GM18507 (cell line): Measurements from ENCODE around the gene GATAD2A.
"Not testable (repeated sequence)": the region's sequence is repeated elsewhere in the genome, so short reads cannot be mapped to it uniquely, and the experiment has no call there.

Source experiments
- DNase-seq: peaks from one replicate; pipeline ENCODE4 v3.0.0; 2011; ENCODE audit warnings: low read depth; ENCODE audit not compliant: insufficient read length; ENCODE audit errors: extremely low spot score
- FAIRE-seq: peaks from 2 replicates; lab custom pipeline; 2011; peaks lifted over from hg19 to GRCh38; lab: Jason Lieb, UNC

Gene GATAD2A, protein sequence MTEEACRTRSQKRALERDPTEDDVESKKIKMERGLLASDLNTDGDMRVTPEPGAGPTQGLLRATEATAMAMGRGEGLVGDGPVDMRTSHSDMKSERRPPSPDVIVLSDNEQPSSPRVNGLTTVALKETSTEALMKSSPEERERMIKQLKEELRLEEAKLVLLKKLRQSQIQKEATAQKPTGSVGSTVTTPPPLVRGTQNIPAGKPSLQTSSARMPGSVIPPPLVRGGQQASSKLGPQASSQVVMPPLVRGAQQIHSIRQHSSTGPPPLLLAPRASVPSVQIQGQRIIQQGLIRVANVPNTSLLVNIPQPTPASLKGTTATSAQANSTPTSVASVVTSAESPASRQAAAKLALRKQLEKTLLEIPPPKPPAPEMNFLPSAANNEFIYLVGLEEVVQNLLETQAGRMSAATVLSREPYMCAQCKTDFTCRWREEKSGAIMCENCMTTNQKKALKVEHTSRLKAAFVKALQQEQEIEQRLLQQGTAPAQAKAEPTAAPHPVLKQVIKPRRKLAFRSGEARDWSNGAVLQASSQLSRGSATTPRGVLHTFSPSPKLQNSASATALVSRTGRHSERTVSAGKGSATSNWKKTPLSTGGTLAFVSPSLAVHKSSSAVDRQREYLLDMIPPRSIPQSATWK

DNA sequence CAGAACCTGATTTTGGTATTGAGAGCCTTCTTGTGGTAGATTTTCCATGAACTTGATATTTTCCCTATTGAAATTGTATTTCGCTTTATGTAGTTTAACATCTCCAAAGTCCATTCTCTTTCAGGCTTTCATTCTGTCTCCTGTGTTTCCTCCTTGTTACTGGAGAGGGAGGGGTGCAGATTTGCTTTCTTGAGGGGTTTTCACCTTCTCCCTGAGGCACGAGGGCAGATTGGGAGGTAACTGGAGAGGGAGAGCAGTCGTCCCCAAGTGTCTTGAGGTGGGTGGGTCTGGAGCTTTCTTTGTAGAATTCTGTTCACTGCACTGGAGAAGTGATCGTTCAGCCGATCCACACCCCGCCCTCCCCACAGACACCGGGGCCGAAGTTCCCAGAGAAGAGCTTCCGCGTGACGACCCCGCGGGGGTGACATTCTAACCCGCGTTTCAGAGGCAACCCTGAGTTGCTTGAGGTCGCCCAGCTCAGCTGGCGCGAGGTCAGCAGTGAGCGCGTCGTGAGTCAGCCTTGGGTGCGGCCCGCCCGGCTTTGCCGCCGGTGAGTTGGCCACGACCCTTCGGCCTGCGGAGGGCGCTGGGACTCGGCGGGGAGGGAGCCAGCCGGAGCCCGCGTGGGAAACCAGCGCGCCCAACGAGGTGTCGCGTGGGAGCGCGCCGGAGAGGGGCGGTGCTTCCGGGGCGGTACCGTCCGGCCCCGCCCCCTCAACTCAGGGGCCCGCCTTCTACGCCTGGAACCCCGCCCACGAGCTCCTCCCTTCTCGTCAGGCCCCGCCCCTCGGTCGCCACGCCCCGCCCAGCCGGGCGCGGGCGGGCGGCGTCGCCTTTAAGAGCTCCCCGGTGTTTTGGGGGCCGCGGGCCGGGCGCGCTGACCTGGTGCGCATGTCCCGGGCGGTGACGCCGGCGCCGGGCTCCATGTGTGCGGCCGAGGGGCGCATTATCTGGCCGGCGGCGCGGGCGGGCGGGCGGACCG is at the start of gene GATAD2A:
Gene GATAD2A (plus strand): TSS at position 797 of the 982 bp plus-strand sequence. CDS start 59,671 bp downstream, outside the sequence.
- FAIRE-seq = peak; percentile 86

DNA sequence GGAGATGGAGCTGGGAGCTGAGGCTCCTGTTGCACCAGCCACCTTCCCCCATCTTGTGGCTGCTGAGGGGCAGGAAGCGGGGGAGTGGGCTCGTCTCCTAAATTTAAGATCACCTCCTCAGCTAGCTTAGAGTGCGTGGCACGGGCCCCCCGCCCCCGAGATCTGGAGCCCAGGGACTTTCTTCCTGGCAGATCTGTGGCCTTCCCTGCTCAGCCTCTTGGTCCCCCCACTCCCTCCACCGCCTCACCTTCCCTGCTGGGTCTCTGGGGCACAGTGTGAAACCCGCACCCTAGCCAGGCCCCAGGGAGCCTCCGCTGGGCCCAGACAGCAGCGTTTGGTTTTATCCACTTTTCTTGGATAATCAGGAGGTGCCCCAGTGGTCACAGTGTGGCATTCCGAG is 49.0 kb upstream of the GATAD2A start:
- FAIRE-seq = no peak
- no peak for DNase-seq

More for the DNA sequence above, at the start of gene GATAD2A:
- DNase-seq = peak; percentile 82

DNA sequence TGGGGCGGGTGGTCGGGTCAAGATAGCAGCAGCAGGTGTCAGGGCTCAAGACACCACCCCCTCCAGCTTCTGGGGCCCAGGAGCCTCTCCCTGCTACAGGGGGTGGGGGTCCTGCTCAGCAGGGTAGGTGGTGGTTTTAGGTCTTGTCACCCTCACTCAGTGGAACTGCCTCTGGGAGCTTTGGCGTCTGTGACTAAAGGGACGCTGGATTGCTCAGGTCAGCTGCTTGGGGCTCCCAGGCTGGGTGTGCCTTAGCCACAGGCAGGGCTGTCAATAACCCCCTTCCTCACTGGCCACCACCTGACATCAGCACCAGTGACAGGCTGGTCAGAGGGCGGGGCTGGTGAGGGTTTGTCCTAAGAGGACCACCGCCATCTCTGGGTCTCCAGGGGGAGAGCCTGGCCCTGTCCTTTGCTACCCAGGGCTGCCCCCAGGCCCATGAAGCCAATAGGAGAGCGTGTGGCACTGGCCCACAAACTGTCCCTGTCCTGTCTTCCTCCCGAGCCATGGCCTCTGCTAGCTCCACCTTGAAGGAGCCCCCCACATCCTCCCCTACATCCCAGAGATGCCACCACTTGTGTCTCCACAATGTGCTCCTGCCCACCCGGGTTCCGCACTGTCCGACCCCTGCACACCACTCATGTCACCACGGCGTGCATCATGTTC is 48.4 kb upstream of the GATAD2A start:
- DNase-seq (no peak), FAIRE-seq (no peak)

DNA sequence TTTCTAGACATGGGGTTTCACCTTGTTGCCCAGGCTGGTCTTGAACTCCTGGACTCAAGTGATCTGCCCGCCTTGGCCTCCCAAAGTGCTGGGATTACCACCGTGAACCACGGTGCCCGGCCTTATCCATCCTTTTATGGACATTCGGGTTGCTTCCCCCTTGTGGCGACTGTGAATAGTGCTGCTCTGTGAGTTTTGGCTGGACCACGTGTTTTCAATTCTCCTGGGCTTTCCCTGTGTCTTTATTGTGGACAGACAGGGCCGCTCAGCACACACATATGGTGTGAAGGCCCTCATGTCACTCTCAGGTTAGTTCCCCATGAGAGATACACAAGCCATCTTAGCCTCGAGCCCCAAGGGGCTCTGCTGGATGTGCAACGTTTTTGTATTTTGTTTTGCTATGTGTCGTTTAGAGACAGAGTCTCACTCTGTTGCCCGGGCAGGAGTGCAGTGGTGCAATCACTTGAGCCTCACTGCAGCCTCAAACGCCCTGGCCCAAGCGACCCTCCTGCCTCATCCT is 44.3 kb upstream of the GATAD2A start:
- FAIRE-seq (peak; percentile 84), DNase-seq (peak; percentile 55)

DNA sequence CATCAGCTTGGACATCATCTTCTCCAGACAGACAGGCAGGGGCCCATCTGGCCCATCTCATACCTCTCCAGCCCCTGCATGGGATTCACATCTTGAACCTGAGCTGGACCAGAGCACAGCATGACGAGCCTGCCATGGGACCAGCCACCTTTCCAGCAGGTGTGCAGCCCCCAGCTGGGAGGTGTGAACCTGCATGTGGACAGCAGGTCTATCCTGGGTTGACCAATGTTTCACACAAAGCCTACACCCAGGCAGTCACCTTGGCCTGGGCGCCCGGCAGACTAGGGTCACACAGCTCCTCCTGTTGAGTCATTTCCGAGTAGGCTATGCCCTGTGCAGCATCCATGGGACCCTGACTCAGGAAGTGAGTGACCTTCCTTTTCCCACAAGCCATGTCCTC is 43.4 kb upstream of the GATAD2A start:
- DNase-seq = no peak
- no peak for FAIRE-seq

DNA sequence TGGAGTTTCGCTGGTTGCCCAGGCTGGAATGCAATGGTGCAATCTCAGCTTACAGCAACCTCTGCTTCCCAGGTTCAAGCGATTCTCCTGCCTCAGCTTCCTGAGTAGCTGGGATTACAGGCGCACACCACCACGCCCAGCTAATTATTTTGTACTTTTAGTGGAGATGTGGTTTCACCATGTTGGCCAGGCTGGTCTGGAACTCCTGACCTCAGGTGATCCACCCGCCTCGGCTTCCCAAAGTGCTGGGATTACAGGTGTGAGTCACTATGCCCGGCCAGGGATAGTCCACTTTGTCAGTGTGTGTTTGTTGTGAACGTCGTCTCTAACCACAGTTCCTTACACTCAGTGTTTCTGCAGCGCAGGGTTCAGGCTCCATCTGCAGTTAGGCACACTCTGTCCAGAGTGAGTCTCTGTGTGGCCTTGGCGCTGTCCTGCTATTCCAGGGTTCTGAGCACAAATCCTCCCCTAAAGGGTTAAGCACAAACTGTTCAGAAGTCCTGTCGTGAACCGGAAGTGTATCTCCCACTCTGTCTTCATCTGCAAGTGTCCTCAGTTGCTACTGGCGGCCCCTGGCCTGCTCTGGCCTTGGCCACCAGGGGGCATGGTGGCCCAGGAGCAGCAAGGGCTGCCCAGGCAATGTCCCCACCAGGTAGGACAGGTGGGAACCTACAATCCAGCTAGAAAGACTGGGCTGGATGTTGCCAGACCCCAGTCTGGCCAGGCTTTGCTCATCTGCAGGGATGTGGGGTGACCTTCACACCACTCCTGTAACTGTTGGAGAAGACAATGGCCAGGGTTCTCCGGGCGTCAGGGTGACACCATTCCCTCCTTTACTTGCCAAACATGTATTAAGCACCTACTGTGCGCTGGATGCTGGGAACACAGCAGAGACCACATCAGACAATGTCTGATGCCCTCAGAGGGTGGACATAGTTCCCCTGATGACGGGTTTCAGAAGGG is 38.8 kb upstream of the GATAD2A start:
- DNase-seq (peak; percentile 67), FAIRE-seq (peak; percentile 91)

DNA sequence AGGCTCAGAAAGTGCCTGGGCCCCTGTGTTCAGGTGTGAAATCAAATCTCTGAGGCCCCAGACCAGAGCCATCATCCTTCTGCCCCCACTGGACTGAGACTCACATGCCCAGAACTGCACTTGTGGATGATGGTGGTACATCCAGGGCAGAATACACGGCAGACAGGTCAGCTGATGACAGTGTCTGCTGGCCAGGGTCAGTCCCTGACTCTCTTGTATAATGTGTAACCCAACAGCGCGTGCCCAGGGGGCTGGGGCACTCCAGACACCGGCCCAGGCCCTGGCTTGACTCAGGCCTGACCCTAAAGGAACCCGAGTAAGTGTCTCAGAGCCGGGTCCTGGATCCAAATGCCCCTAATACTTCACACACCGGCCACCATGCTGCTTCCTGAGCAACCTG is 37.4 kb upstream of the GATAD2A start:
- FAIRE-seq (no peak), DNase-seq (no peak)

DNA sequence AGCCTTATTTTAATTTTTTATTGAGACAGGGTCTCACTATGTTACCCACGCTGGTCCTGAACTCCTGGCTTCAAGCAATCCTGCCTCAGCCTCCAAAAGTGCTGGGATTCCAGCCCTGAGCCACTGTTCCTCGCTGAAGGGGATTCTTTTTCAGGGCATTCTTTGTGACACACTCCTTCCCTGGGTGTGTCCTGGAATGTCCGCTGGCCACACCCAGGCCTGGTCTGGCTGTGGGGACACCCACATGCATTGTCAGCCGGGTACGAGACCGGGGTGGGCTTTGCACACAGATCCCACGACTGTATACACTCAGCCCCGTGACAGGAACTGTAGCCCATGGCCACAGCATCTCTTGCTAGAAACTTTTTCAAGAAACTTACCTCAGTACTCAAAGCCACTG is 34.4 kb upstream of the GATAD2A start:
- FAIRE-seq = no peak
- no peak for DNase-seq

DNA sequence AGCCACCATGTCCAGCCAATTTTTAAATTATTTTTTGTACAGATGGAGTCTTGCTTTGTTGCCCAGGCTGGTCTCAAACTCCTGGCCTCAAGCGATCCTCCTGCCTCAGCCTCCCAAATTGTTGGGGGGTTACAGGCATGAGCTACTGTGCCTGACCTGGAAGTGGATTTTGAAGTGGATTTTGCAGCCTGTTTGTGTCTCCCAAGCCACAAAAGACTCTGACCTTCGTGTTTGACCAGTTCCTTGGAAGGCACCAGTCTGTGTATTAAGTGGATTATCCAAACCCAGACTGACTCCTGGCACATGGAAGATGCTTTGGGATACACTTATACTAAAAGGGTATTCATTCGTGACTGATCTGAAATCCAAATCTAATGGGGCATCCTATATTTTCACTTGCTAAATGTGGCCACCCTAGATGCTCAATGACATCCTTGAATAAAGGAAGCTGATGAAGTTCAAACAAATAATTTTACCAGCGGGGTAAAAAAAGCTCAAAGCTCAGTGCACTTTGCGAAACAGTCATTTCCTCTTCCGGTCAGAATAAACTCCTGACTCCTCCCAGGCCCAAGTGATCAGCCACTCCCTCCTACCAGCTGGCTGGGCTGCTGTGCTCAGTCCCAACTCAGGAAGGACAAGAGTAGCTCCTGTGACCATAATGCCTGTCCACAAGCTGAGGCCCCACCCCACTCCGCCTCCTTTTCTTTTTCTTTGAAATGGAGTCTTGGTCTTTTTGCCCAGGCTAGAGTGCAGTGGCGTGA is 32.6 kb upstream of the GATAD2A start:
- FAIRE-seq (peak; percentile 92), DNase-seq (peak; percentile 39)

DNA sequence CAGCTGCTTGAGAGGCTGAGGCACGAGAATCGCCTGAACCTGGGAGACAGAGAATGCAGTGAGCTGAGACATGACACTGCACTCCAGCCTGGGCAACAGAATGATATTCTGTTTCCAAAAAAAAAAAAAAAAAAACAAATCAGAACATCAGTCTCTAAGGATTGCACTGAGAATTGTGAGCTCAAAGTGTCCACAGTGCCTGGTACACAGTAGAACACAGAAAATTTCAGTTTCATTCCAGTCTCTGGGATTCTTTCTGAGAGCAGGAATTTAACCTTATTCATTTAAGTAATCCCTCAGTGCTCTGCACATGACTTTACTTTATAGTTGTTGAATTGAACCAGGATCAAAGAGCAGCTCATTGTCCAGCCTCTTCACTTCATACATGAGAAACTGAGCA is 25.9 kb upstream of the GATAD2A start:
- no peak for FAIRE-seq
- no peak for DNase-seq

DNA sequence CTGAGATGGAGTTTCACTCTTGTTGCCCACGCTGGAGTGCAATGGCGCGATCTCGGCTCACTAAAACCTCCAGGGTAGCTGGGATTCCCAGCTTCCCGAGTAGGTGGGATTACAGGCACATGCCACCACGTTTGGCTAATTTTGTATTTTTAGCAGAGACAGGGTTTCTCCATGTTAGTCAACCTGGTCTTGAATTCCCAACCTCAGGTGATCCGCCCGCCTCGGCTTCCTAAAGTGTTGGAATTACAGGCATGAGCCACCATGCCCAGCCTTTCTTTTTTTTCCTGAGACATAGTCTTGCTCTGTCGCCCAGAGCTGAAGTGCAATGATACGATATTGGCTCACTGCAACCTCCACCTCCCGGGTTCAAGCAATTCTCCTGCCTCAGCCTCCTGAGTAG is 25.2 kb upstream of the GATAD2A start:
- not testable (repeated sequence) for DNase-seq, FAIRE-seq

DNA sequence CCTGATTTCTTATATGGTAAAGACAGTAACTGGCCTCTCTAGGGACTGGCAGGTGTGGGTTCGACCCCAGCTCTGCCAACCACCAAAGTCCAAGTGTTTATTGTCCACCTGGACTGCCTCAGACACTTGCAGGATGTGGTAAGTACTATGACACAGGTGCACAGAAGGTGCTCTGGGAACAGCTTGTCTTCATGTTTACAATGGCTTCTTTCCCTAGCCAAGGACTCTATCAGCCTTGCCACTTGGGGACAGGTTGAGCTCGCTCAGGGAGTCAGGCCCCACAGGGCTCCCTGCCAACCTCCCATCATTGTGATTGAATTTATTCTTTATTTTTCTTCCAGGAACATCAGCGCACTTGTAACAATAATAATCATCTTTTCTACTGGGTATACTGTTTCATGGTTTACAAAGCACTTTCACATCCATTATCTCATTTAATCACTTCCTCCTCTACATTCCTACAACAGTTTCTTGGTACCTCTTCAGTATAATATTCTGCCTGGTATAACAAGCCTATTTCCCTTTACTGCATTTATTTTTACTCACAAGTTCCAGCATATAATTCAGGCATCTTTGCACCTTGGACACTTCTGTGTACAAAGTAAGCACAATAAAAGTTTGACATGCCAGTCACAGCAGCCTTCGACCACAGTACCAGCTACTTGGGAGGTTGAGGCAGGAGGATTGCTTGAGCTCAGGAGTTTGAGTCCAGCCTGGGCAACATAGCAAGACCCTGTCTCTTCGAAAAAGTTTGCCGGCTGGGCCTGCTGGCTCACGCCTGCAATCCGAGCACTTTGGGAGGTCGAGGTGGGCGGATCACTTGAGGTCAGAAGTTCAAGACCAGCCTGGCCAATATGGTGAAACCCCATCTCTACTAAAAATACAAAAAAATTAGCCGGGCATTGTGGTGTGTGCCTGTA is 24.2 kb upstream of the GATAD2A start:
- no peak for FAIRE-seq
- DNase-seq = no peak

DNA sequence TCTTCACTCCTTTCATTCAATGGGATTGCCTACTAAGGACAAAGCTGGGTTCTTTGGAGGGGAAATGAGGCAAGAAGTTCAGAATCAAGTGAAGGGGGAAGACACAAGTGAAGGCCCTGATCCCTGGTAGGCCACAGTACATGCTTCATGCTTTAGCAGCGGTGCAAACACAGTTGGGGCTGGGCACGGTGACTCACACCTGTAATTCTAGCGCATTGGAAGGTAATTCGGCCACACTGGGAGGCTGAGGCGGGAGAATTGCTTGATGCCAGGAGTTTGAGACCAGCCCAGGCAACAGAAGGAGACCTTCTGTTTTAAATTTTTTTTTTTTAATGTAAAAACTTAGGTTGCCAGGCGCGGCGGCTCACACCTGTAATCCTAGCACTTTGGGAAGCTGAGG is 23.4 kb upstream of the GATAD2A start:
- no peak for FAIRE-seq
- no peak for DNase-seq

DNA sequence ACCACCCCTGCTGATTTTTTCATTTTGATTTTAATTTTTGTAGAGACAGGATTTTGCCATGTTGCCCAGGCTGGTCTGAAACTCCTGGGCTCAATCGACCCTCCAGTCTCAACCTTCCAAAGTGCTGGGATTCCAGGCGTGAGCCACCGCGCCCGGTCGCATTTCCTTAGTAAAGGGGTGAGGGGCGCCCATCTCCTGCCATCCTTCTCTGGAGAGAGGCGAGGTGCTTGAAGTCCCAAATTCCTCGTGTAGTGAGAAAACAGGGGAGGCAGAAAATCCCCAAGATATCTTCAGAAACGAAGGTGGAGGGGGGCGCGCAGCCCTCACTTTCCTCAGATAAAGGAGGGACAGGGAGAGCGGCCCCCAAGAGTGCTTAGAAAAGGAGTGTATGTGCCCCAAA is 21.0 kb upstream of the GATAD2A start:
- FAIRE-seq (no peak), DNase-seq (no peak)

DNA sequence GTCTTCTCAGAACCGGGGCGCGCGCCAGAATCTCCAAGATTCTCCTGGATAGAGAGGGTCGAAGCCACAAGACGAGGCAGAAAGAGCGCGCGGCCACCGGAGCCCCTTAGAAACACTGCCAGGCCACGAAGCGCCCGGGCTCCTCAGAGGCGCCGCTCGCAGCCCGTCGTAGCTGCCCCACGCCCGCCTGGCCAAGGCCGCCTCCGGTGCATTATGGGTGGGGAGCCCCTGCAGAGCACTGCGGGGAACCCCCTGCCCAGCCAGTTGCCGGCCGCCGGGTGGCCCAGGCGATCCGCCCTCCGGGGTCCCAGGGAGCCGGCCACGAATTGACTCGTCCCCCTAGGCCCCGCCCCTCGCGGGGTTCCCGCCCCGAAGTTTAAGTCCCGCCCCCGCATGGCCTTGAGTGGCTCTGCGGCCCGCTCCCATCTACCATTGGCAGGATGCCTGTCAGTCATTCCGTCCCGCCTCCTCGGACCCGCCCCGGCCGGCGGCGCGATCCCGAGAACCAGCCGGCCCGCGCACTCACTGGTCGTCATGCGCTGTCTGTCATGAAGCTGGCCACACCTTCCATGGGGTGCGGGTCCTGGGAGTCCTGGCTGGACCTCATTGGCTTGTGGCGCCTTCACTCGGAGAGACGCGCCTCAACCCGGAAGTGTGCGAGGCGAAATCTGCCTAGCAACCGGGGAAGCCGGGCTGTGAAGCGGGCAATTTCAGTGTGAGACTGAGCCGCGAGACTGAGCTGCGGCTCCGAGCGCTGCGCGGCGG is 20.2 kb upstream of the GATAD2A start:
- FAIRE-seq (peak; percentile 99), DNase-seq (peak; percentile 93)
